K562 (cell line): Measurements from ENCODE around the gene LPIN1. TPM values are rescaled to one million over a fixed set of nuclear protein-coding genes. Genes with fewer than 3 reads are reported as not detected.

ENCODE experiments used
- ATAC-seq: fragments of 200-7000 bp; cut with Tn5 transposase; 3 replicates; pipeline ENCODE4 v1.9.1; 2020; ENCODE audit warnings: moderate library complexity
- BruUV-seq: library from RNA; stranded (reverse); fragments of 400-500 nt; replicated peaks from 2 replicates; lab custom pipeline; 2021; lab: Mats Ljungman, UMichigan
- CTCF ChIA-PET: fragments of 300-600 bp; formaldehyde crosslinking; extraction: SDS; loops from one replicate; lab custom pipeline; 2021; ENCODE audit warnings: low intra/inter-chr PET ratio; lab: Yijun Ruan, JAX
- POLR2A ChIA-PET: fragments of 300-600, 350-650 bp; sonication (Branson Sonifier 250); formaldehyde crosslinking; extraction: SDS; loops from one replicate; lab custom pipeline; 2021; ENCODE audit warnings: antibody characterized with exemption, inconsistent platforms; lab: Yijun Ruan, JAX
- DNase-seq, 4 experiments: peaks; one replicate each; pipeline versions ENCODE4 v3.0.0 to v3.0.0-alpha.2; 2011 to 2018; ENCODE audit warnings: low spot score in 3 of 4, mixed read lengths in 3 of 4; ENCODE audit errors: extremely low read depth in 1 of 4
- FAIRE-seq: peaks from 2 replicates; lab custom pipeline; 2011; peaks lifted over from hg19 to GRCh38; lab: Jason Lieb, UNC
- H2AFZ ChIP-seq: 2 replicates; pipeline ENCODE4 v1.6.0; 2011; ENCODE audit warnings: low read depth, low read length, control low read depth, inconsistent platforms
- H3K27ac ChIP-seq: fragments of 200-600 bp; 3 replicates; pipeline ENCODE4 v1.8.0; 2011; ENCODE audit warnings: low read depth, mild to moderate bottlenecking, control low read depth, inconsistent platforms, low read length, moderate library complexity, mixed read lengths; ENCODE audit errors: extremely low read depth
- H3K27me3 ChIP-seq, 2 experiments: fragments of 300-600 bp in 1 of 2; 2 replicates in 1 of 2; 3 replicates in 1 of 2; pipeline versions ENCODE4 v1.6.0 to v1.8.0; 2011; ENCODE audit warnings: inconsistent platforms in 2 of 2, low read length in 2 of 2, mild to moderate bottlenecking in 1 of 2, mixed read lengths in 1 of 2, moderate library complexity in 1 of 2; ENCODE audit not compliant: control insufficient read depth in 2 of 2, insufficient read depth in 2 of 2
- H3K36me3 ChIP-seq: fragments of 300-600 bp; 3 replicates; pipeline ENCODE4 v1.8.0; 2011; ENCODE audit warnings: mild to moderate bottlenecking, low read length, inconsistent platforms; ENCODE audit not compliant: control insufficient read depth, insufficient read depth
- H3K4me1 ChIP-seq, 2 experiments: fragments of 200-600 bp in 1 of 2; replicated peaks in 1 of 2; 2 replicates in 1 of 2; 3 replicates in 1 of 2; pipeline versions ENCODE4 v1.5.1 to v1.8.0; 2011; ENCODE audit warnings: inconsistent platforms in 2 of 2, low read length in 2 of 2, mild to moderate bottlenecking in 1 of 2, mixed read lengths in 1 of 2, moderate library complexity in 1 of 2; ENCODE audit not compliant: control insufficient read depth in 2 of 2, insufficient read depth in 2 of 2
- H3K4me2 ChIP-seq: 2 replicates; pipeline ENCODE4 v1.6.1; 2011; ENCODE audit warnings: low read length, control low read depth, inconsistent platforms, mixed read lengths; ENCODE audit not compliant: insufficient read depth
- H3K4me3 ChIP-seq: fragments of 200-600 bp; sonication (generic), shearing (Covaris generic); 2 replicates; pipeline ENCODE4 v1.5.1; 2016; ENCODE audit warnings: control low read depth, inconsistent platforms
- H3K79me2 ChIP-seq: fragments of 200-600 bp; 3 replicates; pipeline ENCODE4 v1.8.0; 2011; ENCODE audit warnings: low read length, inconsistent platforms; ENCODE audit not compliant: control insufficient read depth, insufficient read depth
- H3K9ac ChIP-seq, 2 experiments: 2 replicates each; pipeline versions ENCODE4 v1.6.0 to v1.6.1; 2011; ENCODE audit warnings: low read depth in 2 of 2, low read length in 2 of 2, control low read depth in 1 of 2, inconsistent platforms in 1 of 2, mild to moderate bottlenecking in 1 of 2, mixed read lengths in 1 of 2; ENCODE audit not compliant: insufficient read depth in 1 of 2
- H3K9me1 ChIP-seq: one replicate; pipeline ENCODE4 v1.6.0; 2011; ENCODE audit warnings: inconsistent platforms, mild to moderate bottlenecking, low read length, moderate library complexity; ENCODE audit not compliant: control insufficient read depth, insufficient read depth
- H3K9me3 ChIP-seq: replicated peaks from 2 replicates; pipeline ENCODE4 v1.5.1; 2011; ENCODE audit warnings: low read depth, low read length, inconsistent platforms; ENCODE audit not compliant: control insufficient read depth, insufficient read depth
- H4K20me1 ChIP-seq: replicated peaks from 2 replicates; pipeline ENCODE4 v1.6.1; 2011; ENCODE audit warnings: low read length, inconsistent platforms, mixed read lengths; ENCODE audit not compliant: control insufficient read depth, insufficient read depth
- CBX8 ChIP-seq: fragments of 200-600 bp; sonication (generic); IDR thresholded peaks from 2 replicates; pipeline ENCODE4 v1.6.1; 2012; ENCODE audit warnings: borderline replicate concordance, mixed run types, low read depth, mild to moderate bottlenecking, moderate library complexity, mixed read lengths, low read length, control low read depth, inconsistent platforms; ENCODE audit not compliant: poor library complexity, severe bottlenecking; ENCODE audit errors: extremely low read depth
- CC2D1A ChIP-seq: fragments of 450-650 bp; IDR thresholded peaks from 2 replicates; pipeline ENCODE4 v1.6.1; 2017; ENCODE audit warnings: mild to moderate bottlenecking
- CEBPB ChIP-seq: fragments of 450-650 bp; IDR thresholded peaks from 2 replicates; pipeline ENCODE4 v1.6.1; 2016; ENCODE audit warnings: missing genetic modification characterization, missing compliant biosample characterization
- CHD1 ChIP-seq: fragments of 200-600 bp; sonication (generic); IDR thresholded peaks from one replicate; pipeline ENCODE4 v1.6.1; 2012; ENCODE audit warnings: mild to moderate bottlenecking, moderate library complexity, low read length, inconsistent platforms
- HNRNPL ChIP-seq: fragments of 200-400 bp; formaldehyde crosslinking; IDR thresholded peaks from 2 replicates; pipeline ENCODE4 v1.6.1; 2017; ENCODE audit warnings: low read depth, mild to moderate bottlenecking, low read length
- MAFK ChIP-seq: IDR thresholded peaks from 2 replicates; pipeline ENCODE4 v1.6.1; 2011; ENCODE audit warnings: low read length, improper control_type of control experiment
- PURB ChIP-seq: sonication (generic); formaldehyde crosslinking; IDR thresholded peaks from 2 replicates; pipeline ENCODE4 v1.9.0; 2021; ENCODE audit warnings: low read depth, mild to moderate bottlenecking, missing genetic modification reagents
- RBM39 ChIP-seq: fragments of 200-400 bp; formaldehyde crosslinking; optimal IDR thresholded peaks from 2 replicates; pipeline ENCODE3; 2018; ENCODE audit warnings: low read depth, low read length
- SLC30A9 ChIP-seq: fragments of 250-450 bp; sonication (Bioruptor Pico); IDR thresholded peaks from 2 replicates; pipeline ENCODE4 v1.8.0; 2022; ENCODE audit warnings: mild to moderate bottlenecking, moderate library complexity
- SRSF1 ChIP-seq: fragments of 200-400 bp; formaldehyde crosslinking; IDR thresholded peaks from 2 replicates; pipeline ENCODE4 v1.6.1; 2017; ENCODE audit warnings: mild to moderate bottlenecking, low read depth, low read length, moderate library complexity
- TAL1 ChIP-seq: fragments of 450-650 bp; IDR thresholded peaks from 2 replicates; pipeline ENCODE4 v1.6.1; 2016; ENCODE audit warnings: mild to moderate bottlenecking
- THRB ChIP-seq: fragments of 450-650 bp; formaldehyde crosslinking; conservative IDR thresholded peaks from 2 replicates; pipeline ENCODE4 v1.4.0; 2022; ENCODE audit warnings: mild to moderate bottlenecking, missing genetic modification characterization
- ZNF3 ChIP-seq: fragments of 250-450 bp; sonication (Bioruptor Pico); IDR thresholded peaks from 2 replicates; pipeline ENCODE4 v1.5.0; 2021; ENCODE audit warnings: mild to moderate bottlenecking, moderate library complexity
- ZNF717 ChIP-seq: fragments of 250-450 bp; sonication (Bioruptor Pico); IDR thresholded peaks from 2 replicates; pipeline ENCODE4 v1.5.0; 2021
- WGBS: fragments of 100-300 bp; shearing (Covaris generic); methylation state at CpG from one replicate; pipeline ENCODE4 v1.1.6; 2016; ENCODE audit warnings: low coverage, mixed read lengths; ENCODE audit not compliant: insufficient coverage; ENCODE audit errors: missing lambda C conversion rate; 5-methylcytosine and 5-hydroxymethylcytosine counted together
- in situ Hi-C: fragments of 300-500 bp; cut with MboI; formaldehyde crosslinking; loops from 4 replicates; pipeline ENCODE4 v1.15.0; 2018; ENCODE audit warnings: inconsistent platforms, mixed read lengths
- intact Hi-C: fragments of 100-400 bp; cut with micrococcal nuclease; formaldehyde crosslinking; loops from 2 replicates; pipeline ENCODE4 v1.14.2; 2022
- polyA plus RNA-seq, 8 experiments: library from polyadenylated mRNA; depleted of rRNA in 4 of 8; stranded (reverse) in 5 of 8; unstranded in 3 of 8; fragments of >200 nt; fragmentation: Nextera tagmentation in 2 of 8; fragmentation: Illumina TruSeq in 1 of 8; extraction: Ambion mirVana in 2 of 8; extraction: Trizol in 1 of 8; gene quantifications; 2 replicates each; pipeline versions ENCODE4 v1.2.1 to v1.2.3, GENCODE V29; 2011 to 2014; ENCODE audit warnings: inconsistent platforms in 1 of 8, missing spikeins in 1 of 8
- total RNA-seq, 7 experiments: library from RNA; depleted of rRNA in 6 of 7; stranded (reverse); fragments of >200 nt in 6 of 7; fragmentation: Illumina TruSeq in 2 of 7; extraction: Trizol in 2 of 7; gene quantifications; 2 replicates each; pipeline versions ENCODE4 v1.2.1 to v1.2.3, GENCODE V29; 2011 to 2021; ENCODE audit warnings: low replicate concordance in 1 of 7

Gene LPIN1
- total and polyA plus RNA-seq, 9 of the 15 experiments (the other 6 are each of a cell fraction or from before 2014, with no cell fraction given): 9.2 to 84.0 (median 27.8) TPM

- in situ Hi-C loops (loop anchor here (25.0 kb wide), 1 partner anchor 290 kb away; no protein-coding TSS in a partner anchor), intact Hi-C loops (loop anchor here (10.0 kb wide), 1 partner anchor 172 kb away; no protein-coding TSS in a partner anchor)
- no peaks in the 10 kb centered on the region for H3K27me3 ChIP-seq
- ATAC-seq (no peak), DNase-seq (no peak), FAIRE-seq (no peak)
- BruUV-seq: no TSS peak
- H3K9me1 ChIP-seq: no peaks in the 10 kb centered on the region
- H3K79me2 ChIP-seq: no peaks in the 10 kb centered on the region; the same call in 1 of the 3 replicates
- H3K9ac ChIP-seq: no peak overlapping the region
- no peaks in the 10 kb centered on the region for H4K20me1 ChIP-seq
- H2AFZ ChIP-seq: no peak overlapping the region
- CTCF ChIA-PET: interaction anchor here (0.8 kb wide), 1 partner anchor 89 kb away, joined by 3 read pairs; no protein-coding TSS in a partner anchor
- H3K9me3 ChIP-seq: no peaks in the 10 kb centered on the region
- peaks cover 84% of the 10 kb centered on the region for H3K36me3 ChIP-seq
- H3K4me3 ChIP-seq: no peak overlapping the region
- H3K4me1 ChIP-seq: peaks cover 4 to 5% of the 10 kb centered on the region in 2 experiments
- 89% methylated on average over 23 of the region's 24 CpGs for WGBS
- H3K27ac ChIP-seq: no peak overlapping the region
- POLR2A ChIA-PET: interaction anchor here (1.1 kb wide), 1 partner anchor 16 kb away, joined by 3 read pairs; no protein-coding TSS in a partner anchor
- TF ChIP-seq HNRNPL: no peak
- TF ChIP-seq CEBPB (tag): 0 out of 2 replicates have a peak, but pooled peaks have one; percentile 7
- H3K4me2 ChIP-seq: no peak overlapping the region
Observed at GRCh38 chr2:11777066-11777782, 30.8 kb downstream of the LPIN1 start.

GRCh38 chr2:11777886-11778415 lies 31.5 kb downstream of the LPIN1 start:
- POLR2A ChIA-PET: interaction anchor here (0.6 to 1.1 kb wide), 2 partner anchors 17 to 811 kb away, joined by 3 to 4 read pairs; no protein-coding TSS in a partner anchor
- H3K9ac ChIP-seq: no peak overlapping the region
- H3K9me3 ChIP-seq: no peaks in the 10 kb centered on the region
- no TSS peak for BruUV-seq
- DNase-seq (no peak), ATAC-seq (no peak), FAIRE-seq (no peak)
- 89% methylated on average over 12 of the region's 13 CpGs for WGBS
- no peaks in the 10 kb centered on the region for H3K9me1 ChIP-seq
- in situ Hi-C loops (loop anchor here (25.0 kb wide), 1 partner anchor 291 kb away; no protein-coding TSS in a partner anchor), intact Hi-C loops (loop anchor here (2.0 to 10.0 kb wide), 2 partner anchors 33 to 173 kb away; no protein-coding TSS in a partner anchor)
- H3K27ac ChIP-seq: no peak overlapping the region
- CTCF ChIA-PET: interaction anchor here (2.6 to 2.8 kb wide), 3 partner anchors 39 to 90 kb away, joined by 21 to 39 read pairs (median 31); no protein-coding TSS in a partner anchor
- H2AFZ ChIP-seq: no peak overlapping the region
- H3K4me1 ChIP-seq: peaks cover 4 to 5% of the 10 kb centered on the region in 2 experiments
- no peak for TF ChIP-seq MAFK
- TF ChIP-seq CHD1: no peak
- TF ChIP-seq SRSF1: no peak
- TF ChIP-seq ZNF3 (CRISPR knock-in tag): no peak
- no peak for TF ChIP-seq RBM39
- no peak for TF ChIP-seq THRB
- TF ChIP-seq PURB (CRISPR knock-in tag): no peak
- TF ChIP-seq SLC30A9 (CRISPR knock-in tag): no peak
- no peak for TF ChIP-seq TAL1
- no peak for TF ChIP-seq CBX8
- no peak for TF ChIP-seq ZNF717 (CRISPR knock-in tag)
- no peak for TF ChIP-seq CC2D1A
- H4K20me1 ChIP-seq: no peaks in the 10 kb centered on the region
- H3K4me3 ChIP-seq: no peak overlapping the region
- no peak overlapping the region for H3K4me2 ChIP-seq
- H3K79me2 ChIP-seq: no peaks in the 10 kb centered on the region; the same call in 1 of the 3 replicates
- peaks cover 84% of the 10 kb centered on the region for H3K36me3 ChIP-seq
- H3K27me3 ChIP-seq: no peaks in the 10 kb centered on the region
